SU-DHL-6 (cell line): ENCODE results near the gene HMG20A.

Experiments
- EZH2phosphoT487 ChIP-seq: fragments of 200-600 bp; sonication (generic), shearing (Covaris generic); conservative IDR thresholded peaks from 2 replicates; pipeline ENCODE4 v1.6.1; 2018; ENCODE audit warnings: mild to moderate bottlenecking, antibody characterized with exemption, low read length, moderate library complexity, mixed read lengths
- TF ChIP-seq, protein P1 (sequence below): fragments of 200-600 bp; sonication (generic); IDR thresholded peaks from one replicate; pipeline ENCODE4 v1.5.1; 2017; ENCODE audit warnings: antibody characterized with exemption, mild to moderate bottlenecking, low read length, moderate library complexity; ENCODE audit not compliant: insufficient read depth, poor library complexity, severe bottlenecking

DNA sequence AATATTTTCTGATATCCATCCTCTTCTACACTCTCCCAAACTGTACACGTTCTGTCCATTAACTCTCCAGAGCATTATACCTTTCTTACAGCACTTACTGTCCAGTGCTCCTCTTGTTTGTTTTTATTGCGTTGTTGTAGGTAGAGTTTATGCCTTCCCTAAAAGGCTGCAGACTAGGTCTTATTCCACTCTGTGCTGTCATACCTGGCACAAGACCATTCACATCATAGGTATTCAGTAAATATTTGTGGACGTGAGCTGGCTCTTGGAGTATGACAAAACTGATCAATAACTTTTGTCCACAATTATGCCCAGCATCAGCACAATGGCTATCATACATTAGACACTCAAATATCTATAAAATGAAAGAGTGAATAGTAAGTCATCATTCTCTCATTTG lies 4.4 kb downstream of the HMG20A start:
- TF ChIP-seq, protein P1, sequence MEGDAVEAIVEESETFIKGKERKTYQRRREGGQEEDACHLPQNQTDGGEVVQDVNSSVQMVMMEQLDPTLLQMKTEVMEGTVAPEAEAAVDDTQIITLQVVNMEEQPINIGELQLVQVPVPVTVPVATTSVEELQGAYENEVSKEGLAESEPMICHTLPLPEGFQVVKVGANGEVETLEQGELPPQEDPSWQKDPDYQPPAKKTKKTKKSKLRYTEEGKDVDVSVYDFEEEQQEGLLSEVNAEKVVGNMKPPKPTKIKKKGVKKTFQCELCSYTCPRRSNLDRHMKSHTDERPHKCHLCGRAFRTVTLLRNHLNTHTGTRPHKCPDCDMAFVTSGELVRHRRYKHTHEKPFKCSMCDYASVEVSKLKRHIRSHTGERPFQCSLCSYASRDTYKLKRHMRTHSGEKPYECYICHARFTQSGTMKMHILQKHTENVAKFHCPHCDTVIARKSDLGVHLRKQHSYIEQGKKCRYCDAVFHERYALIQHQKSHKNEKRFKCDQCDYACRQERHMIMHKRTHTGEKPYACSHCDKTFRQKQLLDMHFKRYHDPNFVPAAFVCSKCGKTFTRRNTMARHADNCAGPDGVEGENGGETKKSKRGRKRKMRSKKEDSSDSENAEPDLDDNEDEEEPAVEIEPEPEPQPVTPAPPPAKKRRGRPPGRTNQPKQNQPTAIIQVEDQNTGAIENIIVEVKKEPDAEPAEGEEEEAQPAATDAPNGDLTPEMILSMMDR = no peak
- no peak for TF ChIP-seq EZH2phosphoT487
